MCF 10A (cell line): ENCODE data around the gene SLAMF1. TPM values are rescaled to one million over a fixed set of nuclear protein-coding genes. Genes with fewer than 3 reads are reported as not detected.
"Not testable (repeated sequence)": the region's sequence is repeated elsewhere in the genome, so short reads cannot be mapped to it uniquely, and the experiment has no call there.

Experiments
- BruUV-seq: library from RNA; stranded (reverse); fragments of 400-500 nt; replicated peaks from 2 replicates; lab custom pipeline; 2021; lab: Mats Ljungman, UMichigan
- CTCF ChIA-PET: fragments of 300-600 bp; sonication (Branson Sonifier 250); formaldehyde crosslinking; extraction: SDS; loops from one replicate; lab custom pipeline; 2021; ENCODE audit warnings: antibody characterized with exemption, inconsistent platforms; lab: Yijun Ruan, JAX
- POLR2A ChIA-PET: fragments of 300-600, 350-650 bp; sonication (Branson Sonifier 250); formaldehyde crosslinking; extraction: SDS; loops from one replicate; lab custom pipeline; 2020; ENCODE audit warnings: antibody characterized with exemption, inconsistent platforms; lab: Yijun Ruan, JAX
- DNase-seq: peaks from one replicate; pipeline ENCODE4 v3.0.0-alpha.2; 2018; ENCODE audit not compliant: unreplicated experiment
- H3K27ac Mint-ChIP-seq: one replicate; pipeline ENCODE4 v1.8.0; 2022; ENCODE audit warnings: mild to moderate bottlenecking, low read depth, mixed read lengths; ENCODE audit not compliant: unreplicated experiment
- H3K27me3 Mint-ChIP-seq: one replicate; pipeline ENCODE4 v1.8.0; 2022; ENCODE audit warnings: mixed read lengths; ENCODE audit not compliant: insufficient read depth, unreplicated experiment
- H3K36me3 Mint-ChIP-seq: one replicate; pipeline ENCODE4 v1.8.0; 2022; ENCODE audit warnings: mild to moderate bottlenecking, moderate library complexity, mixed read lengths; ENCODE audit not compliant: insufficient read depth, unreplicated experiment
- H3K4me1 Mint-ChIP-seq: one replicate; pipeline ENCODE4 v1.8.0; 2022; ENCODE audit warnings: mixed read lengths; ENCODE audit not compliant: insufficient read depth, unreplicated experiment
- H3K4me3 Mint-ChIP-seq: one replicate; pipeline ENCODE4 v1.8.0; 2022; ENCODE audit warnings: mild to moderate bottlenecking, moderate library complexity, mixed read lengths; ENCODE audit not compliant: unreplicated experiment
- H3K9me3 Mint-ChIP-seq: one replicate; pipeline ENCODE4 v1.8.0; 2022; ENCODE audit warnings: mixed read lengths; ENCODE audit not compliant: unreplicated experiment
- intact Hi-C: fragments of 100-400 bp; cut with micrococcal nuclease; formaldehyde crosslinking; loops from 2 replicates; pipeline ENCODE4 v1.14.1; 2022
- total RNA-seq: library from RNA; stranded (reverse); gene quantifications from 2 replicates; pipeline ENCODE4 v1.2.3, GENCODE V29; 2022
- TF ChIP-seq, protein P1 (sequence below): fragments of 200-600 bp; IDR thresholded peaks from one replicate; pipeline ENCODE4 v1.8.0; 2022; ENCODE audit warnings: antibody characterized with exemption, mild to moderate bottlenecking; ENCODE audit not compliant: unreplicated experiment

Gene SLAMF1
- total RNA-seq, 1 experiment from 2014 or later, result not detected

DNA sequence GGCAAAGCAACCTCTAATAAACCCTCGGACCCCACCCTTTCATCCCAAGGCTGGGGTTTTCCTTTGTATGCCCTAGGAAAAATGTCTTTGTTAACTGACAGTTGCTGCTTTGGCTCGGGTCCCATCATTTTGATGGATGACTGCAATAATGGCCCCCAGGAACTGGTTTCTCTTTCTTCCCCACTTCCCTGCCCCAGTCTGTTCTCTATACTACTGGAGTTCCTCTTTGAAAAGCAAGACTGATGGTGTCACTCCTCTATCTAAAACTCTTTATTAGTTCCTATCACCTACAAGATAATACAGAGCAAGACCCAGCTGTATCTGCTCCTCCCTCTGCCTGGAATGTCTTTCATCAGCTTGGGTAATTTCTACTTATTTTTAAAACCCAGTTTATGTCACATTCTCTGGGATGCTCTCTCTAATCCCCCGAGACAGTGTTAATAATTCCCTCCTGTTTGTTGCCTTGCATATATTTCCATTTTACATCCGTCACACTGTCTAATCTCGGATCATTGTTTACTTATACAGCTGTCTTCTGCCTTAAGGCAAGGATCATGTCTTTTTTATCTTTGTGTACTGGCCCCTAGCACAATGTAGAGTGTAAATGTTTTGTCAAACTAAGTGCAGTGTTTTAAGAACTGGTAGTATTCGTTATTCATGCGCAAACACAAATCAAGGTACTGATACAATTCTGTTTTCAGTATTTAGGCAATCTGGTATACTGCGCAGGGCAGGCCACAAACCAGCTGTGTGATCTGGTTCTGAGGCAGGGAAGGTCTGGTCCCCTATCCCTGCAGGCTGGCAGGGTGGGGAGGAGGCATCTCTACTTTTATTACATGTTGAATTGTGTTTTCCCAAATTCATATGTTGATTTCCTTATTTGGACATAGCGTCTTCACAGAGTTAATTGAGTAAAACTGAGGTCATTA lies 16.1 kb downstream of the SLAMF1 start:
- no peaks in the 10 kb centered on the region for H3K4me1 Mint-ChIP-seq
- intact Hi-C loops, result no loop called here
- H3K4me3 Mint-ChIP-seq, result no peak overlapping the region
- no TSS peak for BruUV-seq
- peaks cover 14% of the 10 kb centered on the region for H3K27me3 Mint-ChIP-seq
- TF ChIP-seq, protein P1, sequence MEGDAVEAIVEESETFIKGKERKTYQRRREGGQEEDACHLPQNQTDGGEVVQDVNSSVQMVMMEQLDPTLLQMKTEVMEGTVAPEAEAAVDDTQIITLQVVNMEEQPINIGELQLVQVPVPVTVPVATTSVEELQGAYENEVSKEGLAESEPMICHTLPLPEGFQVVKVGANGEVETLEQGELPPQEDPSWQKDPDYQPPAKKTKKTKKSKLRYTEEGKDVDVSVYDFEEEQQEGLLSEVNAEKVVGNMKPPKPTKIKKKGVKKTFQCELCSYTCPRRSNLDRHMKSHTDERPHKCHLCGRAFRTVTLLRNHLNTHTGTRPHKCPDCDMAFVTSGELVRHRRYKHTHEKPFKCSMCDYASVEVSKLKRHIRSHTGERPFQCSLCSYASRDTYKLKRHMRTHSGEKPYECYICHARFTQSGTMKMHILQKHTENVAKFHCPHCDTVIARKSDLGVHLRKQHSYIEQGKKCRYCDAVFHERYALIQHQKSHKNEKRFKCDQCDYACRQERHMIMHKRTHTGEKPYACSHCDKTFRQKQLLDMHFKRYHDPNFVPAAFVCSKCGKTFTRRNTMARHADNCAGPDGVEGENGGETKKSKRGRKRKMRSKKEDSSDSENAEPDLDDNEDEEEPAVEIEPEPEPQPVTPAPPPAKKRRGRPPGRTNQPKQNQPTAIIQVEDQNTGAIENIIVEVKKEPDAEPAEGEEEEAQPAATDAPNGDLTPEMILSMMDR, result no peak
- H3K27ac Mint-ChIP-seq, result no peak overlapping the region
- no peaks in the 10 kb centered on the region for H3K36me3 Mint-ChIP-seq
- no peak for DNase-seq
- H3K9me3 Mint-ChIP-seq, result no peaks in the 10 kb centered on the region
- CTCF ChIA-PET, result interaction anchor here (0.9 to 1.1 kb wide), 3 partner anchors 9 to 254 kb away, joined by 3 read pairs; no protein-coding TSS in a partner anchor
- POLR2A ChIA-PET, result no interaction called here

- intact Hi-C loops, result no loop called here
These were observed 17.3 kb downstream of the SLAMF1 start for GRCh38 chr1:160629286-160630210.

DNA sequence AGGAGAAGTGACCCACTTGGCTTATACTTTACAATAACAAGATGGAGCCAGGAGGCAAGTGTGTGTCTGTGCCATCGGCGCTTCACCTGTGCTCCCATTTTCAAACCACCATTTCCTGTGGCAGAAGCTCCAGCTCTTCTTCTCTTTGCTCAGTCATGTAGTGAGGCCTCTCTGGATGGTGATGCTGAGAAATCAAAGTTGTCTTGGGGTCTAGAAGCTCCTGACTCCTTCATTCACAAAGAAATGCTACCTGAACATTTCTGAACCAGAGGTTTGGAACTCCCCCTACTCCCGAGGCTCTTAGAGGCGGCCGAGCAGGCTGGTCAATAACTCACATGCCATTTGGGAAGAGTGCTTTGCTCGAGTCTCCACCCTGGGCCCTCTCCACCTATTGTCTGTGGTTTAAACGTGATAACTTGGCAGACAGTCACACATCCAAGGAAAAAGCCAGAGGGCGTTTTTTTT lies 18.0 kb downstream of the SLAMF1 start:
- ChIA-PET POLR2A (no interaction called here), CTCF (interaction anchor here (0.9 to 2.7 kb wide), 4 partner anchors 9 to 200 kb away, joined by 3 to 7 read pairs (median 4); no protein-coding TSS in a partner anchor)
- no peak overlapping the region for H3K27ac Mint-ChIP-seq
- H3K27me3 Mint-ChIP-seq, result peaks cover 34% of the 10 kb centered on the region
- intact Hi-C loops, result no loop called here
- H3K4me3 Mint-ChIP-seq, result no peak overlapping the region
- TF ChIP-seq, protein P1, result no peak
- no peak for DNase-seq
- BruUV-seq, result no TSS peak
- no peaks in the 10 kb centered on the region for H3K36me3 Mint-ChIP-seq
- H3K4me1 Mint-ChIP-seq, result no peaks in the 10 kb centered on the region
- H3K9me3 Mint-ChIP-seq, result no peaks in the 10 kb centered on the region

More at GRCh38 chr1:160629286-160630210, 17.3 kb downstream of the SLAMF1 start:
- Mint-ChIP-seq H3K27ac (no peak overlapping the region), H3K9me3 (no peaks in the 10 kb centered on the region), H3K4me3 (no peak overlapping the region), H3K36me3 (no peaks in the 10 kb centered on the region), H3K4me1 (no peaks in the 10 kb centered on the region), H3K27me3 (peaks cover 26% of the 10 kb centered on the region)
- DNase-seq, result no peak
- TF ChIP-seq, protein P1, result no peak
- BruUV-seq, result no TSS peak
- ChIA-PET CTCF (interaction anchor here (1.0 to 1.2 kb wide), 2 partner anchors 16 to 201 kb away, joined by 3 to 5 read pairs; no protein-coding TSS in a partner anchor), POLR2A (no interaction called here)

GRCh38 chr1:160627677-160628289 lies 19.1 kb downstream of the SLAMF1 start:
- H3K36me3 Mint-ChIP-seq, POLR2A ChIA-PET, H3K9me3 Mint-ChIP-seq, H3K4me3 Mint-ChIP-seq, H3K4me1 Mint-ChIP-seq, BruUV-seq, H3K27ac Mint-ChIP-seq, intact Hi-C loops, DNase-seq: not testable (repeated sequence)
- H3K27me3 Mint-ChIP-seq, result peaks cover 35% of the 10 kb centered on the region
- CTCF ChIA-PET, result interaction anchor here (0.9 to 2.7 kb wide), 3 partner anchors 8 to 48 kb away, joined by 3 to 7 read pairs (median 4); no protein-coding TSS in a partner anchor
